Neuronal stem cell (in vitro differentiated cells): Measurements from ENCODE around the gene SLC50A1.
"Not testable (repeated sequence)": the region's sequence is repeated elsewhere in the genome, so short reads cannot be mapped to it uniquely, and the experiment has no call there.

Source experiments
- DNase-seq: peaks from one replicate; pipeline ENCODE4 v3.0.0-alpha.2; 2013; ENCODE audit warnings: low spot score
- H2AFZ ChIP-seq: one replicate; pipeline ENCODE4 v1.6.1; 2013; ENCODE audit warnings: mild to moderate bottlenecking, low read length, inconsistent platforms
- H2AK5ac ChIP-seq: 2 replicates; pipeline ENCODE4 v1.6.1; 2013; ENCODE audit warnings: low read depth, mild to moderate bottlenecking, inconsistent platforms, low read length, moderate library complexity, mixed read lengths
- H2BK120ac ChIP-seq: 2 replicates; pipeline ENCODE4 v1.6.1; 2013; ENCODE audit warnings: low read depth, mild to moderate bottlenecking, inconsistent platforms, low read length, moderate library complexity, mixed read lengths
- H2BK12ac ChIP-seq: one replicate; pipeline ENCODE4 v1.6.1; 2013; ENCODE audit warnings: low read length, inconsistent platforms
- H2BK15ac ChIP-seq: 2 replicates; pipeline ENCODE4 v1.6.1; 2013; ENCODE audit warnings: mild to moderate bottlenecking, low read length, inconsistent platforms, mixed read lengths
- H2BK5ac ChIP-seq: one replicate; pipeline ENCODE4 v1.6.1; 2013; ENCODE audit warnings: inconsistent platforms, mild to moderate bottlenecking, low read length, moderate library complexity
- H3K14ac ChIP-seq: one replicate; pipeline ENCODE4 v1.6.1; 2013; ENCODE audit warnings: low read length, inconsistent platforms
- H3K18ac ChIP-seq: 2 replicates; pipeline ENCODE4 v1.6.1; 2013; ENCODE audit warnings: low read length, inconsistent platforms
- H3K23ac ChIP-seq: 2 replicates; pipeline ENCODE4 v1.6.1; 2013; ENCODE audit warnings: low read depth, mild to moderate bottlenecking, mixed read lengths, low read length, inconsistent platforms; ENCODE audit not compliant: poor library complexity
- H3K27ac ChIP-seq: replicated peaks from 3 replicates; pipeline ENCODE4 v1.5.1; 2013; ENCODE audit warnings: low read length, inconsistent platforms
- H3K27me3 ChIP-seq, 3 experiments: 2 replicates each; pipeline ENCODE4 v1.6.1; 2013; ENCODE audit warnings: low read length in 3 of 3, mild to moderate bottlenecking in 2 of 3, inconsistent platforms in 1 of 3, low read depth in 1 of 3, mixed read lengths in 1 of 3, moderate library complexity in 1 of 3; ENCODE audit not compliant: control insufficient read depth in 3 of 3, insufficient read depth in 3 of 3
- H3K36me3 ChIP-seq, 2 donors: replicated peaks in 1 of 2; 2 replicates each; pipeline ENCODE4 v1.6.1; 2013; ENCODE audit warnings: low read length in 2 of 2; ENCODE audit not compliant: control insufficient read depth in 2 of 2, insufficient read depth in 2 of 2
- H3K4ac ChIP-seq: 2 replicates; pipeline ENCODE4 v1.6.1; 2013; ENCODE audit warnings: inconsistent platforms, mild to moderate bottlenecking, low read length, moderate library complexity
- H3K4me1 ChIP-seq, 2 donors: 1 replicate in 1 of 2; 2 replicates in 1 of 2; pipeline ENCODE4 v1.6.1; 2013; ENCODE audit warnings: low read length in 2 of 2, low read depth in 1 of 2; ENCODE audit not compliant: control insufficient read depth in 2 of 2, insufficient read depth in 1 of 2
- H3K4me2 ChIP-seq: one replicate; pipeline ENCODE4 v1.6.1; 2013; ENCODE audit warnings: mild to moderate bottlenecking, low read length, inconsistent platforms; ENCODE audit not compliant: insufficient read depth, poor library complexity, severe bottlenecking
- H3K4me3 ChIP-seq, 2 donors: 2 replicates each; pipeline ENCODE4 v1.5.1; 2013; ENCODE audit warnings: low read length in 2 of 2, mild to moderate bottlenecking in 2 of 2, inconsistent platforms in 1 of 2, moderate library complexity in 1 of 2
- H3K79me1 ChIP-seq: one replicate; pipeline ENCODE4 v1.6.1; 2013; ENCODE audit warnings: low read depth, mild to moderate bottlenecking, inconsistent platforms, low read length, moderate library complexity
- H3K9ac ChIP-seq: one replicate; pipeline ENCODE4 v1.6.1; 2013; ENCODE audit warnings: mild to moderate bottlenecking, low read depth, low read length, inconsistent platforms; ENCODE audit not compliant: poor library complexity
- H3K9me3 ChIP-seq, 2 donors: replicated peaks in 1 of 2; 2 replicates each; pipeline versions ENCODE3 to v1.6.1; 2013; ENCODE audit warnings: low read length in 2 of 2, mild to moderate bottlenecking in 2 of 2, inconsistent platforms in 1 of 2, low read depth in 1 of 2, mixed read lengths in 1 of 2, moderate library complexity in 1 of 2; ENCODE audit not compliant: control insufficient read depth in 2 of 2, insufficient read depth in 1 of 2
- H4K8ac ChIP-seq: one replicate; pipeline ENCODE4 v1.6.1; 2013; ENCODE audit warnings: low read depth, mild to moderate bottlenecking, inconsistent platforms, low read length, moderate library complexity
- H4K91ac ChIP-seq: one replicate; pipeline ENCODE4 v1.6.1; 2013; ENCODE audit warnings: low read length, low read depth, mild to moderate bottlenecking, inconsistent platforms; ENCODE audit not compliant: poor library complexity
- WGBS, 2 donors: extraction: QIAGEN DNeasy Blood & Tissue Kit; methylation state at CpG; one replicate each; pipeline ENCODE4 v1.1.7; 2013; ENCODE audit warnings: missing lambda C conversion rate in 2 of 2, mixed read lengths in 1 of 2; ENCODE audit not compliant: insufficient read length in 2 of 2, insufficient replicate concordance in 1 of 2; ENCODE audit errors: extremely low coverage in 2 of 2; 5-methylcytosine and 5-hydroxymethylcytosine counted together

The SLC50A1 gene

DNA sequence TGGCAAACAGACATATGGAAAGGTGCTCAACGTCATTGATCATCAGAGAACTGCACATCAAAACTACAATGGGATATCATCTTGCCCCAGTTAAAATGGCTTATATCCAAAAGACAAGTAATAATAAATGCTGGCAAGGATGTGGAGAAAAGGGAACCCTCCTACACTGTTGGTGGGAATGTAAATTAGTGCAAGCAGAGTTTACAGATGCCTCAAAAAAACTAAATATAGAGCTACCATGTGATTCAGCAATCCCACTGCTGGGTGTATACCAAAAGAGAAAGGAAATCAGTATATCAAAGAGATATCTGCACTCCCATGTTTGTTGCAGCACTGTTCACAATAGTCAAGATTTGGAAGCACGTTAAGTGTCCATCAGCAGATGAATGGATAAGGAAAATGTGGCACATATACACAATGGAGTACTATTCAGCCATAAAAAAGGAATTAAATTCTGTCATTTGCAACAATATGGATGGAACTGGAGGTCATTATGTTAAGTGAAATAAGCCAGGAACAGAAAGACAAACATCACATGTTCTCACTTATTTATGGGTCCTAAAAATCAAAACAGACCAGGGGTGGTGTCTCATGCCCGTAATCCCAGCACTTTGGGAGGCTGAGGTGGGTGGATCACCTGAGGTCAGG, 20.5 kb downstream of the SLC50A1 start:
- not testable (repeated sequence) for H3K23ac ChIP-seq, H3K4ac ChIP-seq, H2AK5ac ChIP-seq, H3K14ac ChIP-seq, H2BK120ac ChIP-seq, H2AFZ ChIP-seq, H3K4me1 ChIP-seq, H2BK5ac ChIP-seq, H3K27ac ChIP-seq, H3K4me3 ChIP-seq, H3K4me2 ChIP-seq, DNase-seq, H3K9ac ChIP-seq, H3K27me3 ChIP-seq, H4K91ac ChIP-seq, H2BK12ac ChIP-seq, H2BK15ac ChIP-seq, H3K79me1 ChIP-seq, H4K8ac ChIP-seq, H3K36me3 ChIP-seq, H3K18ac ChIP-seq, H3K9me3 ChIP-seq
- WGBS, 2 donors = no CpG with 5 or more reads among the region's 3 CpGs

DNA sequence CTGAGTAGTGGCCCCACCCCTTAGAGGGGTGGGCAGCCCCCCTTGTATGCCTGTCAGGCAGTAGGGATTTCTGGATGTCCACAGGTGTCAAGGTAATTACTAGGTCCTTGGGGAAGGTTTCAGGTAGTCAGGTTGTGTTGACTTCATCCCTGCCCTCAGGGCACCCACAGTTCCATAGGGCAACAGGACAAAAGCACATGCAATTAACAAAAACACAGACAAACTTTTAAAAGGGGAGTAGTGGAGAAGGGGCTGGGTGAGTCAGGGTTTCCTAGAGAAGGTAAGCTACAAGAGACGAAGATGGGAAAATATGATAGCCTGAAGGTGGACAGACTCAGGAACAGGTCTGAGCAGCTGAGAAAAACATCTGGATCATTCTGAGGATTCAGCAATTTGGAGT, 23.3 kb downstream of the SLC50A1 start:
- no peak overlapping the region for H3K4me3 ChIP-seq
- no peak overlapping the region for H3K4ac ChIP-seq
- no peaks in the 10 kb centered on the region for H3K4me1 ChIP-seq
- WGBS, 2 donors = no CpG with 5 or more reads among the region's 1 CpG
- H2BK120ac ChIP-seq = no peak overlapping the region
- no peak for DNase-seq
- no peak overlapping the region for H2BK5ac ChIP-seq
- H2AFZ ChIP-seq = no peak overlapping the region
- no peak overlapping the region for H3K9ac ChIP-seq
- no peak overlapping the region for H4K8ac ChIP-seq
- no peak overlapping the region for H2BK12ac ChIP-seq
- H3K36me3 ChIP-seq = no peaks in the 10 kb centered on the region
- H2BK15ac ChIP-seq = no peak overlapping the region
- H3K14ac ChIP-seq = no peak overlapping the region
- no peaks in the 10 kb centered on the region for H3K79me1 ChIP-seq
- no peak overlapping the region for H3K4me2 ChIP-seq
- H2AK5ac ChIP-seq = no peak overlapping the region
- no peak overlapping the region for H3K27ac ChIP-seq
- no peak overlapping the region for H4K91ac ChIP-seq
- no peaks in the 10 kb centered on the region for H3K9me3 ChIP-seq
- H3K27me3 ChIP-seq = peaks cover 0 to 7% (median 0%) of the 10 kb centered on the region in 3 experiments
- H3K23ac ChIP-seq = no peak overlapping the region
- H3K18ac ChIP-seq = no peak overlapping the region

DNA sequence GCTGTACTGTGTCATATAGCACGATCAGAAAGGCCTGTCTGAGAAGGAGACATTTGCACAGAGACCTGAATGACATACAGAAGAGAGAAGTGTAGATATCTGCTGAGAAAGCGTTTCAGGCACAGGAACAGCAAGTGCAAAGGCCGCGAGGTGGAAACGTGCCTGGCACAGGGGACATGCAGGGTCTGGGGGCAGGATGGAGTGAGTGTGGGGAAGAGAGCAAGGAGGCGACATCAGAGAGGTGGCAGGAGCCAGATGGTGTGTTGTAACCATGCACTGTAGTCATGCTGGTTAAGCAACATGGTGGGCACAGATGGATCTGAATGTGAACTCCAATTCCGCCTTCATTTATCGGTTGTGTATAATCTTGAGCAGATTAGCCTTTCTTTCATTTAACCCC, 24.5 kb downstream of the SLC50A1 start:
- Histone ChIP-seq H2BK15ac (peak overlapping the region; percentile 49), H3K18ac (peak overlapping the region; percentile 44), H3K4me2 (no peak overlapping the region), H2AFZ (no peak overlapping the region), H4K91ac (no peak overlapping the region), H2BK12ac (peak overlapping the region; percentile 63), H2BK5ac (no peak overlapping the region), H3K4ac (no peak overlapping the region), H3K9me3 (no peaks in the 10 kb centered on the region), H3K23ac (peak overlapping the region; percentile 81), H3K4me1 (no peaks in the 10 kb centered on the region), H2AK5ac (no peak overlapping the region), H3K36me3 (no peaks in the 10 kb centered on the region), H3K79me1 (no peaks in the 10 kb centered on the region), H3K14ac (peak overlapping the region; percentile 47), H3K27ac (no peak overlapping the region), H4K8ac (no peak overlapping the region), H2BK120ac (peak overlapping the region; percentile 93), H3K9ac (no peak overlapping the region), H3K27me3 (peaks cover 0 to 7% (median 0%) of the 10 kb centered on the region in 3 experiments), H3K4me3 (no peak overlapping the region)
- DNase-seq = no peak
- no CpG with 5 or more reads among the region's 8 CpGs for WGBS, 2 donors

DNA sequence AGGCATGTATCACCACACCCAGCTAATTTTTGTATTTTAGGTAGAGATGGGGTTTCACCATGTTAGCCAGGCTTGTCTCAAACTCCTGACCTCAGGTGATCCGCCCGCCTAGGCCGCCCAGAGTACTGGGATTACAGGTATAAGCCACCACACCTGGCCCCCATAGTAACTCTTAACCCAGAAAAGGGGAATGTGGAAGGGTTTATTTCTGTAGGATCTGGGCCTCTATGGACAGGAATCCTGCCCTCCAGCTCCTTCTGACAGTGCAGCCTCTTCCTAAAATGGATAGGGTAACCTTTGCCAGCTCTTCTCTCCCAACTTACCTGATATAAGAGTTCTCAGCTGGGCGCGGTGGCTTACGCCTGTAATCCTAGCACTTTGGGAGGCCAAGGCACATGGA, 27.0 kb downstream of the SLC50A1 start:
- H3K14ac ChIP-seq, H2BK5ac ChIP-seq, H3K18ac ChIP-seq, H3K27me3 ChIP-seq, H3K9ac ChIP-seq, H2BK12ac ChIP-seq, H3K79me1 ChIP-seq, H3K27ac ChIP-seq, H3K36me3 ChIP-seq, H2BK15ac ChIP-seq, H3K4ac ChIP-seq, H3K9me3 ChIP-seq, H2AFZ ChIP-seq, H2AK5ac ChIP-seq, H2BK120ac ChIP-seq, DNase-seq, H3K4me3 ChIP-seq, H4K8ac ChIP-seq, H3K23ac ChIP-seq, H4K91ac ChIP-seq, H3K4me2 ChIP-seq: not testable (repeated sequence)
- WGBS, 2 donors = no CpG with 5 or more reads among the region's 6 CpGs
- peaks cover 14 to 15% of the 10 kb centered on the region in 2 donors for H3K4me1 ChIP-seq
